ENCODE results near the gene SLC15A3.
"Not testable (repeated sequence)": the region's sequence is repeated elsewhere in the genome, so short reads cannot be mapped to it uniquely, and the experiment has no call there.

Gene SLC15A3

GRCh38 chr11:60977224-60977623 lies 25.2 kb upstream of the SLC15A3 start:
- DNase-seq (ENCODE audit: low read depth in 2 of 2): no peak

GRCh38 chr11:60974726-60975125 lies 22.8 kb upstream of the SLC15A3 start:
- DNase-seq (ENCODE audit: low read depth in 2 of 2): no peak

GRCh38 chr11:60974316-60974715 lies 22.3 kb upstream of the SLC15A3 start:
- DNase-seq (ENCODE audit: low read depth in 2 of 2): not testable (repeated sequence)

- DNase-seq (ENCODE audit: low read depth in 2 of 2): no peak
Observed at GRCh38 chr11:60973699-60974098, 21.7 kb upstream of the SLC15A3 start.

GRCh38 chr11:60972182-60973030 lies 20.4 kb upstream of the SLC15A3 start:
- DNase-seq (ENCODE audit: low read depth in 2 of 2): no peak

GRCh38 chr11:60971520-60971919 lies 19.5 kb upstream of the SLC15A3 start, which contains the start of gene CD6:
CD6 (plus strand) TSS chr11:60971680; CDS start chr11:60971866, 186 bp downstream.
- peak in 1 of 2 donors; percentile 56 for DNase-seq (ENCODE audit: low read depth in 2 of 2)

- DNase-seq (ENCODE audit: low read depth in 2 of 2): no peak
Observed at GRCh38 chr11:60970890-60971289, 18.9 kb upstream of the SLC15A3 start.

- DNase-seq (ENCODE audit: low read depth in 2 of 2): peak; percentile 67 to 69
Observed at GRCh38 chr11:60970369-60970774, 18.4 kb upstream of the SLC15A3 start.

GRCh38 chr11:60968223-60968622 lies 16.2 kb upstream of the SLC15A3 start:
- DNase-seq (ENCODE audit: low read depth in 2 of 2): no peak

GRCh38 chr11:60966890-60967289 lies 14.9 kb upstream of the SLC15A3 start:
- DNase-seq (ENCODE audit: low read depth in 2 of 2): no peak

- DNase-seq (ENCODE audit: low read depth in 2 of 2): no peak
Observed at GRCh38 chr11:60964801-60965200, 12.8 kb upstream of the SLC15A3 start.

- no peak for DNase-seq (ENCODE audit: low read depth in 2 of 2)
Observed at GRCh38 chr11:60960405-60960804, 8.4 kb upstream of the SLC15A3 start.

GRCh38 chr11:60959431-60959830 lies 7.5 kb upstream of the SLC15A3 start:
- no peak for DNase-seq (ENCODE audit: low read depth in 2 of 2)

GRCh38 chr11:60957188-60957587 lies 5.2 kb upstream of the SLC15A3 start:
- no peak for DNase-seq (ENCODE audit: low read depth in 2 of 2)

- DNase-seq (ENCODE audit: low read depth in 2 of 2): no peak
Observed at GRCh38 chr11:60955571-60955970, 3.6 kb upstream of the SLC15A3 start.

GRCh38 chr11:60954421-60954820 lies 2.4 kb upstream of the SLC15A3 start:
- DNase-seq (ENCODE audit: low read depth in 2 of 2): no peak

- DNase-seq (ENCODE audit: low read depth in 2 of 2): no peak
Observed at GRCh38 chr11:60953781-60954180, 1.8 kb upstream of the SLC15A3 start.

- DNase-seq (ENCODE audit: low read depth in 2 of 2): no peak
Observed at GRCh38 chr11:60952742-60953170, 780 bp upstream of the SLC15A3 start.

- DNase-seq (ENCODE audit: low read depth in 2 of 2): no peak
Observed at GRCh38 chr11:60951606-60951903, 421 bp downstream of the SLC15A3 start.

GRCh38 chr11:60950933-60951605 lies 907 bp downstream of the SLC15A3 start:
- DNase-seq (ENCODE audit: low read depth in 2 of 2): no peak

- DNase-seq (ENCODE audit: low read depth in 2 of 2): no peak
Observed at GRCh38 chr11:60950024-60950423, 2.0 kb downstream of the SLC15A3 start.

GRCh38 chr11:60948250-60948649 lies 3.7 kb downstream of the SLC15A3 start:
- no peak for DNase-seq (ENCODE audit: low read depth in 2 of 2)

GRCh38 chr11:60947700-60948099 lies 4.3 kb downstream of the SLC15A3 start:
- no peak for DNase-seq (ENCODE audit: low read depth in 2 of 2)

Measured in stimulated activated CD8-positive, alpha-beta memory T cell treated with anti-CD3 and anti-CD28 coated beads, Interleukin-15, amount 100 ng/mL, for 48 hours (primary cell).